SU-DHL-6 (cell line): ENCODE results near the gene THAP12.

Experiments
- H2AFZ ChIP-seq: fragments of 200-600 bp; sonication (generic); 2 replicates; pipeline ENCODE4 v1.6.1; 2014; ENCODE audit warnings: low read depth, mild to moderate bottlenecking, moderate library complexity, mixed read lengths, antibody characterized with exemption, low read length; ENCODE audit not compliant: severe bottlenecking
- H3F3A ChIP-seq: fragments of 200-600 bp; shearing (Covaris generic); 2 replicates; pipeline ENCODE4 v1.6.0; 2016; ENCODE audit warnings: antibody characterized with exemption, mild to moderate bottlenecking; ENCODE audit not compliant: insufficient read depth
- H3K27ac ChIP-seq: fragments of 200-600 bp; sonication (generic); 2 replicates; pipeline ENCODE4 v1.5.1; 2016; ENCODE audit warnings: low read depth, mild to moderate bottlenecking, low read length, moderate library complexity, mixed read lengths
- H3K27me3 ChIP-seq: fragments of 200-600 bp; sonication (generic), shearing (Covaris generic); 2 replicates; pipeline ENCODE4 v1.6.0; 2014; ENCODE audit warnings: mild to moderate bottlenecking, low read length
- H3K36me3 ChIP-seq: fragments of 200-600 bp; sonication (generic); 2 replicates; pipeline ENCODE4 v1.6.1; 2014; ENCODE audit warnings: mild to moderate bottlenecking, low read length, mixed read lengths
- H3K4me2 ChIP-seq: fragments of 300-600, 200-600 bp; shearing (Covaris generic), sonication (generic); 2 replicates; pipeline ENCODE4 v1.6.0; 2014; ENCODE audit warnings: low read length, low read depth, mild to moderate bottlenecking; ENCODE audit not compliant: poor library complexity, severe bottlenecking
- H3K4me3 ChIP-seq: fragments of 200-600 bp; sonication (generic); 2 replicates; pipeline ENCODE4 v1.5.1; 2014; ENCODE audit warnings: antibody characterized with exemption, low read length, mild to moderate bottlenecking, mixed read lengths; ENCODE audit not compliant: insufficient read depth, poor library complexity, severe bottlenecking
- H3K79me2 ChIP-seq: fragments of 200-600 bp; sonication (generic); 2 replicates; pipeline ENCODE4 v1.6.1; 2014; ENCODE audit warnings: mild to moderate bottlenecking, low read length, moderate library complexity; ENCODE audit not compliant: insufficient read depth
- H3K9ac ChIP-seq: fragments of 200-600 bp; sonication (generic); 2 replicates; pipeline ENCODE4 v1.7.0; 2014; ENCODE audit warnings: mild to moderate bottlenecking, low read length
- H3K9me2 ChIP-seq: fragments of 200-600 bp; sonication (generic); replicated peaks from 2 replicates; pipeline ENCODE4 v1.6.1; 2014; ENCODE audit warnings: low read length; ENCODE audit not compliant: insufficient read depth
- H3K9me3 ChIP-seq: fragments of 200-600 bp; sonication (generic); 2 replicates; pipeline ENCODE4 v1.6.1; 2014; ENCODE audit warnings: low read length, mixed read lengths; ENCODE audit not compliant: insufficient read depth
- H4K20me1 ChIP-seq: fragments of 200-600 bp; sonication (generic); 2 replicates; pipeline ENCODE4 v1.6.1; 2014; ENCODE audit warnings: low read depth, mild to moderate bottlenecking, antibody characterized with exemption, low read length, moderate library complexity, mixed read lengths
- EZH2phosphoT487 ChIP-seq: fragments of 200-600 bp; sonication (generic), shearing (Covaris generic); conservative IDR thresholded peaks from 2 replicates; pipeline ENCODE4 v1.6.1; 2018; ENCODE audit warnings: mild to moderate bottlenecking, antibody characterized with exemption, low read length, moderate library complexity, mixed read lengths
- TF ChIP-seq, protein P1 (sequence below): fragments of 200-600 bp; sonication (generic); IDR thresholded peaks from one replicate; pipeline ENCODE4 v1.5.1; 2017; ENCODE audit warnings: antibody characterized with exemption, mild to moderate bottlenecking, low read length, moderate library complexity; ENCODE audit not compliant: insufficient read depth, poor library complexity, severe bottlenecking

Gene THAP12

DNA sequence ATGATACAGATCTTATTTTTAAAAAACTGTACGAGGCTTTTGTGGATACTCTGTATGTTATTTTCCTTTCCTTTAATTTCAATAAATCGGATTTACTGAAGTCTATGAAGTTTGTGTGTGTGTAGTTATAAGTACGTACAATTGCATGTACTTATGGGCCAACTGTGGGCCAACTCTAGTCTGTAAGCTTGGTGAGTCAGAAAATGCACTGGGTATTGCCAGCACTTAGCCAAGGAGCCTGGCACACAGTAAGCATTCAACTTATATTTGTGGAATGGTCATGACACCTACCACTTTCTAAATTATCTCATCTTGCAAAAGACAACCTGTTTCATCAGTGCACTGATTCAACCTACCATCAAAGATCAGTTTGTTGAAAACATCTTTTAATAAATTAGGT is 32.6 kb downstream of the THAP12 start:
- TF ChIP-seq, protein P1, sequence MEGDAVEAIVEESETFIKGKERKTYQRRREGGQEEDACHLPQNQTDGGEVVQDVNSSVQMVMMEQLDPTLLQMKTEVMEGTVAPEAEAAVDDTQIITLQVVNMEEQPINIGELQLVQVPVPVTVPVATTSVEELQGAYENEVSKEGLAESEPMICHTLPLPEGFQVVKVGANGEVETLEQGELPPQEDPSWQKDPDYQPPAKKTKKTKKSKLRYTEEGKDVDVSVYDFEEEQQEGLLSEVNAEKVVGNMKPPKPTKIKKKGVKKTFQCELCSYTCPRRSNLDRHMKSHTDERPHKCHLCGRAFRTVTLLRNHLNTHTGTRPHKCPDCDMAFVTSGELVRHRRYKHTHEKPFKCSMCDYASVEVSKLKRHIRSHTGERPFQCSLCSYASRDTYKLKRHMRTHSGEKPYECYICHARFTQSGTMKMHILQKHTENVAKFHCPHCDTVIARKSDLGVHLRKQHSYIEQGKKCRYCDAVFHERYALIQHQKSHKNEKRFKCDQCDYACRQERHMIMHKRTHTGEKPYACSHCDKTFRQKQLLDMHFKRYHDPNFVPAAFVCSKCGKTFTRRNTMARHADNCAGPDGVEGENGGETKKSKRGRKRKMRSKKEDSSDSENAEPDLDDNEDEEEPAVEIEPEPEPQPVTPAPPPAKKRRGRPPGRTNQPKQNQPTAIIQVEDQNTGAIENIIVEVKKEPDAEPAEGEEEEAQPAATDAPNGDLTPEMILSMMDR = no peak
- no peak for TF ChIP-seq EZH2phosphoT487
- Histone ChIP-seq H2AFZ (no peak overlapping the region), H3K36me3 (peaks cover 4% of the 10 kb centered on the region; the same call in 1 of the 2 replicates), H3K4me2 (no peak overlapping the region), H3K27ac (no peak overlapping the region), H3K27me3 (no peaks in the 10 kb centered on the region), H3K9me3 (no peaks in the 10 kb centered on the region), H3K9ac (no peak overlapping the region), H3K4me3 (no peak overlapping the region), H3K79me2 (no peaks in the 10 kb centered on the region), H3K9me2 (no peaks in the 10 kb centered on the region), H3F3A (no peaks in the 10 kb centered on the region), H4K20me1 (no peaks in the 10 kb centered on the region)

DNA sequence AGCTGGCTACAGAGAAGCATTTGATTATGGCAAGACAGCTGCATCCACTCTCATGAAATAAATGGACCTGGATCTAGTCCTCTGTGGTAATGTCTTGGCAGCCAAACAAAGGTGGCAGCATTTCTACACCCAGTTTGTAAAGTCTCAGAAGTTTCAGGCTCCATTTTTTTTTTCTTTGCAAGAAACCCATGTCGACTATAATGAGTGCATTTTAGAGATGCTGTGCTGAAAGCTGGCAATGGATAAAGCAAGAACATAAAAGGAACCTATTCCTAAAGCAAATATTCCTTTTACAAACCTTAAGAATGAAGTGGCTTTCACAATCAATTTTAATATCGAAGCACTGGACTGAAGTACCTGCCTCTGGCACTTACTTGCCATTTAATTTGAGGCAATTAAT is 33.5 kb downstream of the THAP12 start:
- H3K27me3 ChIP-seq = no peaks in the 10 kb centered on the region
- no peaks in the 10 kb centered on the region for H3K36me3 ChIP-seq
- TF ChIP-seq EZH2phosphoT487 = no peak
- TF ChIP-seq, protein P1 = no peak
- H3K9me3 ChIP-seq = no peaks in the 10 kb centered on the region
- H3K9me2 ChIP-seq = no peaks in the 10 kb centered on the region
- H3K4me3 ChIP-seq = no peak overlapping the region
- H2AFZ ChIP-seq = no peak overlapping the region
- H3K9ac ChIP-seq = no peak overlapping the region
- H3K4me2 ChIP-seq = no peak overlapping the region
- no peaks in the 10 kb centered on the region for H4K20me1 ChIP-seq
- H3K79me2 ChIP-seq = no peaks in the 10 kb centered on the region
- H3F3A ChIP-seq = no peaks in the 10 kb centered on the region
- H3K27ac ChIP-seq = no peak overlapping the region

DNA sequence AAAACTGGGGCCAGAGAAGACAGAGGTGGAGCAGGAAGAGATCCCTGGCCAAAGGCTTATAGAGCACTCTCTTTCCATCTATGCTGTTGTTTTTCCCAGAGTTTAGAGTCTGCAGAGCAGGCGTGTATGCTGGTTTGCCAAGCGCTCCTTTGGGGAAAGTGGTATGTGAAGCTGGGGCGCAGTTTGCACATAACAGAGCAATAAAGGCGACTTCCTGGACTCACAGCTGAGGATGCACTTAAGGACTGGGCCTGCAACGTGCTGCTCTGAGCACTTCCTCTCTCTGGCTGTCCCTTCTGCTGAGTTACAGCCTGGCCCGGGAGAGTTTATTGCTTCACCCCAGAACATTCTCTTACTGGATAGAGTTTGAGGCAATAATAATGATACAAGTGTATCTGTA is 41.7 kb downstream of the THAP12 start:
- no peaks in the 10 kb centered on the region for H3K9me2 ChIP-seq
- no peaks in the 10 kb centered on the region for H3K79me2 ChIP-seq
- TF ChIP-seq, protein P1 = no peak
- no peak for TF ChIP-seq EZH2phosphoT487
- no peaks in the 10 kb centered on the region for H3K36me3 ChIP-seq
- no peaks in the 10 kb centered on the region for H3F3A ChIP-seq
- no peak overlapping the region for H3K4me3 ChIP-seq
- no peaks in the 10 kb centered on the region for H3K27me3 ChIP-seq
- peaks cover 23% of the 10 kb centered on the region; the same call in 1 of the 2 replicates for H3K9me3 ChIP-seq
- no peak overlapping the region for H3K4me2 ChIP-seq
- H4K20me1 ChIP-seq = no peaks in the 10 kb centered on the region
- no peak overlapping the region for H3K27ac ChIP-seq
- no peak overlapping the region for H3K9ac ChIP-seq
- H2AFZ ChIP-seq = no peak overlapping the region
